Measurements from ENCODE around the gene TRIM38.

TRIM38 gene

GRCh38 chr6:25930532-25931410, 31.8 kb upstream of the TRIM38 start, which contains the start of gene SLC17A2:
Gene SLC17A2, minus strand, starts transcription at chr6:25930691. Its CDS starts 4,895 bp downstream, at chr6:25925796.
- Histone ChIP-seq H3K27me3 (ENCODE audit: insufficient read depth, low read depth) (no peaks in the 10 kb centered on the region), H3K4me1 (ENCODE audit: low read depth, poor library complexity, severe bottlenecking) (no peaks in the 10 kb centered on the region), H2AFZ (ENCODE audit: low read depth) (no peak within 1 kb of the TSS), H3K79me2 (ENCODE audit: insufficient read depth, low read depth) (no peaks in the 10 kb centered on the region), H3K4me2 (no peak within 1 kb of the TSS), H3K4me3 (IDR thresholded peaks at IDR 0.05; ENCODE audit: insufficient read depth, low read depth, low read length) (no peak within 1 kb of the TSS), H3K27ac (no peak within 1 kb of the TSS), H3K9ac (no peak within 1 kb of the TSS), H3K36me3 (ENCODE audit: insufficient read depth) (no peaks in the 10 kb centered on the region), H4K20me1 (ENCODE audit: insufficient read depth) (no peaks in the 10 kb centered on the region)
- TF ChIP-seq CTCF (conservative IDR thresholded peaks at IDR 0.05; ENCODE audit: low read depth, low read length), result no peak

- H2AFZ ChIP-seq (ENCODE audit: low read depth), result no peak overlapping the region
- no peak overlapping the region for H3K27ac ChIP-seq
- no peaks in the 10 kb centered on the region for H3K79me2 ChIP-seq (ENCODE audit: insufficient read depth, low read depth)
- no peak overlapping the region for H3K9ac ChIP-seq
- no peaks in the 10 kb centered on the region for H3K36me3 ChIP-seq (ENCODE audit: insufficient read depth)
- H3K4me3 ChIP-seq (IDR thresholded peaks at IDR 0.05; ENCODE audit: insufficient read depth, low read depth, low read length), result no peak overlapping the region
- TF ChIP-seq CTCF (conservative IDR thresholded peaks at IDR 0.05; ENCODE audit: low read depth, low read length), result no peak
- no peaks in the 10 kb centered on the region for H4K20me1 ChIP-seq (ENCODE audit: insufficient read depth)
- no peak overlapping the region for H3K4me2 ChIP-seq
- no peaks in the 10 kb centered on the region for H3K4me1 ChIP-seq (ENCODE audit: low read depth, poor library complexity, severe bottlenecking)
- H3K27me3 ChIP-seq (ENCODE audit: insufficient read depth, low read depth), result no peaks in the 10 kb centered on the region
Measured at GRCh38 chr6:25931411-25931709, 31.2 kb upstream of the TRIM38 start.

GRCh38 chr6:25934156-25934555, 28.4 kb upstream of the TRIM38 start:
- Histone ChIP-seq H2AFZ (ENCODE audit: low read depth) (no peak overlapping the region), H3K4me3 (IDR thresholded peaks at IDR 0.05; ENCODE audit: insufficient read depth, low read depth, low read length) (no peak overlapping the region), H3K4me2 (no peak overlapping the region), H3K27ac (no peak overlapping the region), H3K36me3 (ENCODE audit: insufficient read depth) (no peaks in the 10 kb centered on the region), H3K79me2 (ENCODE audit: insufficient read depth, low read depth) (no peaks in the 10 kb centered on the region), H3K4me1 (ENCODE audit: low read depth, poor library complexity, severe bottlenecking) (no peaks in the 10 kb centered on the region), H4K20me1 (ENCODE audit: insufficient read depth) (no peaks in the 10 kb centered on the region), H3K9ac (no peak overlapping the region), H3K27me3 (ENCODE audit: insufficient read depth, low read depth) (no peaks in the 10 kb centered on the region)
- TF ChIP-seq CTCF (conservative IDR thresholded peaks at IDR 0.05; ENCODE audit: low read depth, low read length), result no peak

GRCh38 chr6:25934735-25935313, 27.8 kb upstream of the TRIM38 start:
- H3K4me3 ChIP-seq (IDR thresholded peaks at IDR 0.05; ENCODE audit: insufficient read depth, low read depth, low read length), result no peak overlapping the region
- H3K36me3 ChIP-seq (ENCODE audit: insufficient read depth), result no peaks in the 10 kb centered on the region
- no peak overlapping the region for H3K27ac ChIP-seq
- H3K9ac ChIP-seq, result no peak overlapping the region
- no peak overlapping the region for H3K4me2 ChIP-seq
- no peaks in the 10 kb centered on the region for H3K27me3 ChIP-seq (ENCODE audit: insufficient read depth, low read depth)
- H2AFZ ChIP-seq (ENCODE audit: low read depth), result no peak overlapping the region
- no peak for TF ChIP-seq CTCF (conservative IDR thresholded peaks at IDR 0.05; ENCODE audit: low read depth, low read length)
- no peaks in the 10 kb centered on the region for H4K20me1 ChIP-seq (ENCODE audit: insufficient read depth)
- no peaks in the 10 kb centered on the region for H3K4me1 ChIP-seq (ENCODE audit: low read depth, poor library complexity, severe bottlenecking)
- no peaks in the 10 kb centered on the region for H3K79me2 ChIP-seq (ENCODE audit: insufficient read depth, low read depth)
